K562 (cell line): ENCODE results near the gene FAM219B. TPM values are rescaled to one million over a fixed set of nuclear protein-coding genes. Genes with fewer than 3 reads are reported as not detected.

Experiments
- FOXA1 ChIP-seq: fragments of 450-650 bp; IDR thresholded peaks from 2 replicates; pipeline ENCODE4 v1.6.1; 2016; ENCODE audit warnings: mild to moderate bottlenecking, borderline replicate concordance
- JUND ChIP-seq, 2 experiments: IDR thresholded peaks; 2 replicates in 1 of 2; 3 replicates in 1 of 2; pipeline ENCODE4 v1.6.1; 2011; ENCODE audit warnings: borderline replicate concordance in 2 of 2, low read depth in 2 of 2, low read length in 2 of 2, improper control_type of control experiment in 1 of 2, missing biosample characterization in 1 of 2, missing genetic modification characterization in 1 of 2, missing genetic modification reagents in 1 of 2
- MTF1 ChIP-seq: fragments of 250-450 bp; sonication (Bioruptor Pico); IDR thresholded peaks from 2 replicates; pipeline ENCODE4 v1.9.0; 2021; ENCODE audit warnings: moderate library complexity, mild to moderate bottlenecking, inconsistent platforms, borderline replicate concordance
- SAFB ChIP-seq: fragments of 200-400 bp; formaldehyde crosslinking; IDR thresholded peaks from 2 replicates; pipeline ENCODE4 v1.6.1; 2017; ENCODE audit warnings: low read depth, low read length, borderline replicate concordance
- SFPQ ChIP-seq: fragments of 200-400 bp; formaldehyde crosslinking; IDR thresholded peaks from 2 replicates; pipeline ENCODE4 v1.6.1; 2017; ENCODE audit warnings: mild to moderate bottlenecking, low read depth, low read length, moderate library complexity
- SIX5 ChIP-seq, 2 experiments: IDR thresholded peaks; 2 replicates each; pipeline ENCODE4 v1.6.1; 2011; ENCODE audit warnings: low read length in 2 of 2, borderline replicate concordance in 1 of 2, low read depth in 1 of 2, mild to moderate bottlenecking in 1 of 2, moderate library complexity in 1 of 2; ENCODE audit not compliant: insufficient read depth in 1 of 2
- SNRNP70 ChIP-seq: fragments of 200-400 bp; formaldehyde crosslinking; optimal IDR thresholded peaks from 2 replicates; pipeline ENCODE3; 2017; ENCODE audit warnings: low read depth, low read length
- TAF7 ChIP-seq: fragments of 450-650 bp; IDR thresholded peaks from 2 replicates; pipeline ENCODE4 v1.6.1; 2016; ENCODE audit warnings: missing genetic modification characterization, missing compliant biosample characterization
- TARDBP ChIP-seq: fragments of 450-650 bp; IDR thresholded peaks from 2 replicates; pipeline ENCODE4 v1.6.1; 2016
- TCF7L2 ChIP-seq: fragments of 150-350 bp; IDR thresholded peaks from 2 replicates; pipeline ENCODE4 v1.6.1; 2016; ENCODE audit warnings: low read depth, mild to moderate bottlenecking, low read length, moderate library complexity
- ZFPM2 ChIP-seq: fragments of 250-450 bp; sonication (Bioruptor Pico); IDR thresholded peaks from 2 replicates; pipeline ENCODE4 v1.5.1; 2022; ENCODE audit warnings: mild to moderate bottlenecking
- ZNF57 ChIP-seq: fragments of 450-650 bp; formaldehyde crosslinking; IDR thresholded peaks from 2 replicates; pipeline ENCODE4 v1.4.0; 2020; ENCODE audit warnings: mild to moderate bottlenecking, moderate library complexity
- ZNF79 ChIP-seq: fragments of 250-450 bp; sonication (Bioruptor Pico); IDR thresholded peaks from 2 replicates; pipeline ENCODE4 v1.4.0; 2020; ENCODE audit warnings: low read depth, mild to moderate bottlenecking, moderate library complexity
- polyA plus RNA-seq, 8 experiments: library from polyadenylated mRNA; depleted of rRNA in 4 of 8; stranded (reverse) in 5 of 8; unstranded in 3 of 8; fragments of >200 nt; fragmentation: Nextera tagmentation in 2 of 8; fragmentation: Illumina TruSeq in 1 of 8; extraction: Ambion mirVana in 2 of 8; extraction: Trizol in 1 of 8; gene quantifications; 2 replicates each; pipeline versions ENCODE4 v1.2.1 to v1.2.3, GENCODE V29; 2011 to 2014; ENCODE audit warnings: inconsistent platforms in 1 of 8, missing spikeins in 1 of 8
- total RNA-seq, 7 experiments: library from RNA; depleted of rRNA in 6 of 7; stranded (reverse); fragments of >200 nt in 6 of 7; fragmentation: Illumina TruSeq in 2 of 7; extraction: Trizol in 2 of 7; gene quantifications; 2 replicates each; pipeline versions ENCODE4 v1.2.1 to v1.2.3, GENCODE V29; 2011 to 2021; ENCODE audit warnings: low replicate concordance in 1 of 7
- TF ChIP-seq, protein P1 (sequence below): fragments of 450-650 bp; IDR thresholded peaks from 2 replicates; pipeline ENCODE4 v1.6.1; 2018; ENCODE audit not compliant: partially characterized antibody
- TF ChIP-seq, protein P2 (sequence below): fragments of 450-650 bp; formaldehyde crosslinking; IDR thresholded peaks from 2 replicates; pipeline ENCODE4 v1.4.0; 2020; ENCODE audit warnings: mild to moderate bottlenecking, moderate library complexity
- TF ChIP-seq, protein P3 (sequence below): fragments of 250-450 bp; sonication (Bioruptor Pico); IDR thresholded peaks from 2 replicates; pipeline ENCODE4 v1.4.0; 2020; ENCODE audit warnings: mild to moderate bottlenecking, moderate library complexity, borderline replicate concordance

Gene FAM219B
- total and polyA plus RNA-seq, 9 of the 15 experiments (the other 6 are each of a cell fraction or from before 2014, with no cell fraction given) = 6.8 to 50.4 (median 29.4) TPM

DNA sequence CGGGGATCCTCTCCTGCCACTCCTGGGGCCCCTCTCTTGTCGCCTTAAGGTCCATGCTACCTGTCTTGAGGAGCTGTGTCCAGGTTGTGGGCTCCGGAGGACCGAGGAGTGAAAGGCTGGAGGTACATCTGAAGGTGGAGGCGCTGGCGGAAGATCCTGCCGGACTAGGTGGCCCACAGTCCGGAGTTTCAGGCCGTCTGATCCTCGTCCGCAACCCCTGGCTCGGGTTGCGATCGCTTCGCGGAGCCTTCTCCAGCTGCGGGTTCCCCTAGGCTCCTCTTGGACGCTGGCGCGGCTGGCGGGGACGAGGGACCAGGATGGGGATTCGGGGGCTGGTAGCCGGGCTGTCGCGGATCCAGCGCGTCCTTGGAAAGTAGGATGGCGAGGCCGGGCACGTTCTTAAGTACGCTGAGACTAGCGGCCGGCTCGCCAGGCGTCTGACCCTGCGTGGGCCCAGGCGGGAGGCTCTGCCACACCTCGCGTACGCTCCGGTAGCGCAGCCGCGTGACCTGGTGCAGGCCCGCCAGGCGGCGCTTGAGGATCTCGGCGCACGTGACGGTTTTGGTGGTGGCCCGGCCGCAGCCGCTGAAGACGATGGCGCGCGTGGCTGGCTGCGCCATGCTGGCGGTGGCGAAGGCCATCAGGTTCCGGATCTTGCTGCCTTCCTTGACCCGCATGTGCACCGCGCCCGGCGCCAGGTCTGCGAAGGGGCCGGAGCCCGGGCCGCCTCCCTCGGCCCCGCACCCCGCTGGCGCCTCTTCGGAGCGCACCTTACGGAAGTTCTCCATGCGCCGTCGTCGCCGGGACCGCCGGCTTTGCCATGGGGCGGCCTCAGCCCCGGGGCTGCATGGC, 49.4 kb upstream of the FAM219B start (continued):
- TF ChIP-seq, protein P1, sequence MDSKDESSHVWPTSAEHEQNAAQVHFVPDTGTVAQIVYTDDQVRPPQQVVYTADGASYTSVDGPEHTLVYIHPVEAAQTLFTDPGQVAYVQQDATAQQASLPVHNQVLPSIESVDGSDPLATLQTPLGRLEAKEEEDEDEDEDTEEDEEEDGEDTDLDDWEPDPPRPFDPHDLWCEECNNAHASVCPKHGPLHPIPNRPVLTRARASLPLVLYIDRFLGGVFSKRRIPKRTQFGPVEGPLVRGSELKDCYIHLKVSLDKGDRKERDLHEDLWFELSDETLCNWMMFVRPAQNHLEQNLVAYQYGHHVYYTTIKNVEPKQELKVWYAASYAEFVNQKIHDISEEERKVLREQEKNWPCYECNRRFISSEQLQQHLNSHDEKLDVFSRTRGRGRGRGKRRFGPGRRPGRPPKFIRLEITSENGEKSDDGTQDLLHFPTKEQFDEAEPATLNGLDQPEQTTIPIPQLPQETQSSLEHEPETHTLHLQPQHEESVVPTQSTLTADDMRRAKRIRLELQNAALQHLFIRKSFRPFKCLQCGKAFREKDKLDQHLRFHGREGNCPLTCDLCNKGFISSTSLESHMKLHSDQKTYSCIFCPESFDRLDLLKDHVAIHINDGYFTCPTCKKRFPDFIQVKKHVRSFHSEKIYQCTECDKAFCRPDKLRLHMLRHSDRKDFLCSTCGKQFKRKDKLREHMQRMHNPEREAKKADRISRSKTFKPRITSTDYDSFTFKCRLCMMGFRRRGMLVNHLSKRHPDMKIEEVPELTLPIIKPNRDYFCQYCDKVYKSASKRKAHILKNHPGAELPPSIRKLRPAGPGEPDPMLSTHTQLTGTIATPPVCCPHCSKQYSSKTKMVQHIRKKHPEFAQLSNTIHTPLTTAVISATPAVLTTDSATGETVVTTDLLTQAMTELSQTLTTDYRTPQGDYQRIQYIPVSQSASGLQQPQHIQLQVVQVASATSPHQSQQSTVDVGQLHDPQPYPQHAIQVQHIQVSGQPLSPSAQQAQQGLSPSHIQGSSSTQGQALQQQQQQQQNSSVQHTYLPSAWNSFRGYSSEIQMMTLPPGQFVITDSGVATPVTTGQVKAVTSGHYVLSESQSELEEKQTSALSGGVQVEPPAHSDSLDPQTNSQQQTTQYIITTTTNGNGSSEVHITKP = no peak
- TF ChIP-seq, protein P2, sequence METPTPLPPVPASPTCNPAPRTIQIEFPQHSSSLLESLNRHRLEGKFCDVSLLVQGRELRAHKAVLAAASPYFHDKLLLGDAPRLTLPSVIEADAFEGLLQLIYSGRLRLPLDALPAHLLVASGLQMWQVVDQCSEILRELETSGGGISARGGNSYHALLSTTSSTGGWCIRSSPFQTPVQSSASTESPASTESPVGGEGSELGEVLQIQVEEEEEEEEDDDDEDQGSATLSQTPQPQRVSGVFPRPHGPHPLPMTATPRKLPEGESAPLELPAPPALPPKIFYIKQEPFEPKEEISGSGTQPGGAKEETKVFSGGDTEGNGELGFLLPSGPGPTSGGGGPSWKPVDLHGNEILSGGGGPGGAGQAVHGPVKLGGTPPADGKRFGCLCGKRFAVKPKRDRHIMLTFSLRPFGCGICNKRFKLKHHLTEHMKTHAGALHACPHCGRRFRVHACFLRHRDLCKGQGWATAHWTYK (CRISPR knock-in tag) = 0 out of 2 replicates have a peak, but pooled peaks have one; percentile 16
- TF ChIP-seq MTF1 (CRISPR knock-in tag) (no peak), SAFB (peak; percentile 86; the same call in 1 of the 2 replicates), SFPQ (no peak), SIX5 (IDR thresholded peaks at IDR 0.05; ENCODE audit: borderline replicate concordance in 1 of 2, insufficient read depth in 1 of 2, low read depth in 1 of 2, low read length in 2 of 2) (peak in 1 of 2 experiments; percentile 20; a peak in 1 of 4 replicates), ZNF57 (CRISPR knock-in tag) (no peak), ZNF79 (CRISPR knock-in tag) (no peak), TAF7 (tag) (no peak), ZFPM2 (CRISPR knock-in tag) (no peak), FOXA1 (no peak), JUND (IDR thresholded peaks at IDR 0.05; ENCODE audit: borderline replicate concordance, low read depth, low read length) (peak; percentile 29; the same call in 1 of the 2 replicates), JUND (tag; IDR thresholded peaks at IDR 0.05; ENCODE audit: borderline replicate concordance, low read depth, low read length) (no peak; the same call in 2 of the 3 replicates), TCF7L2 (no peak), TARDBP (peak; percentile 49; the same call in 1 of the 2 replicates), SNRNP70 (no peak)
- TF ChIP-seq, protein P3, sequence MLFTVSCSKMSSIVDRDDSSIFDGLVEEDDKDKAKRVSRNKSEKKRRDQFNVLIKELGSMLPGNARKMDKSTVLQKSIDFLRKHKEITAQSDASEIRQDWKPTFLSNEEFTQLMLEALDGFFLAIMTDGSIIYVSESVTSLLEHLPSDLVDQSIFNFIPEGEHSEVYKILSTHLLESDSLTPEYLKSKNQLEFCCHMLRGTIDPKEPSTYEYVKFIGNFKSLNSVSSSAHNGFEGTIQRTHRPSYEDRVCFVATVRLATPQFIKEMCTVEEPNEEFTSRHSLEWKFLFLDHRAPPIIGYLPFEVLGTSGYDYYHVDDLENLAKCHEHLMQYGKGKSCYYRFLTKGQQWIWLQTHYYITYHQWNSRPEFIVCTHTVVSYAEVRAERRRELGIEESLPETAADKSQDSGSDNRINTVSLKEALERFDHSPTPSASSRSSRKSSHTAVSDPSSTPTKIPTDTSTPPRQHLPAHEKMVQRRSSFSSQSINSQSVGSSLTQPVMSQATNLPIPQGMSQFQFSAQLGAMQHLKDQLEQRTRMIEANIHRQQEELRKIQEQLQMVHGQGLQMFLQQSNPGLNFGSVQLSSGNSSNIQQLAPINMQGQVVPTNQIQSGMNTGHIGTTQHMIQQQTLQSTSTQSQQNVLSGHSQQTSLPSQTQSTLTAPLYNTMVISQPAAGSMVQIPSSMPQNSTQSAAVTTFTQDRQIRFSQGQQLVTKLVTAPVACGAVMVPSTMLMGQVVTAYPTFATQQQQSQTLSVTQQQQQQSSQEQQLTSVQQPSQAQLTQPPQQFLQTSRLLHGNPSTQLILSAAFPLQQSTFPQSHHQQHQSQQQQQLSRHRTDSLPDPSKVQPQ (CRISPR knock-in tag) = no peak
